ENCODE measurements around the gene VPS51. TPM values are rescaled to one million over a fixed set of nuclear protein-coding genes. Genes with fewer than 3 reads are reported as not detected.

Gene VPS51
- total RNA-seq, 2 donors from 2014 or later: 206 to 360 TPM

DNA sequence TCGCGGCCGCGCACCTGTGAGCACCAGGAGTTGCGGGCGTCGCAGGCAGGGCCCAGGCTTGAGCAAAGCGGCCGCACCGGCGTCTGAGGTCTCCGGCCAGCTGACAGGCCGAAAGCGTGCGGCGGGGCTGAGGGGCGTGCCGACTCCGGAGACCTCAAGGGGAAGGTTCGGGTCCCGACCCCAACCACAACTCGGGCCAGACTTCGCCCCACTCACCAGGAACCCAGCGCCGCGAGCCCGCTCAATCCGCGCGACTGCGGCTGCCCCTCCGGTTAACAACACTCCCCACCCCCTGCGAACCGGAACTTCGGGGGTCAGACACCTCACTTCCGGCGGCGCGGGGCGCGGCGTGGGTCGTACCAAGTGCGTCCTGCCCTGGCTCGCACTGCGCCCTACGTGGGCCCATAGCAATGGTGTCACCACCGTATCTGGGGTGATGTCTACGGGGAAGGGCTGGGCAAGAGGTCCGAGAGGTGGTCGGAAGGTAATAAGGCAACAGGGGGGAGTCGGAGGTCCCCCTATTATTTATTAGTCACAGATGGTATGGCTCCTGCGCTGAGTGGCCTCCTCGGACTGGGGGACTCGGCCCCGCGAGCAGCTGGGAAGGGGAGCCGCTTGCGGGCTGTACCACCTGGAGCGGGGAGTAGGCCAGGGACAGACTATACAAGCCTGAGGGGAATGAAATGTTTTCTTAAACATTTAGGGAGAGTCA is 38.4 kb downstream of the VPS51 start, which contains the start of gene SYVN1:
Gene SYVN1, minus strand, starts transcription at position 280 of the 712 bp plus-strand sequence. CDS start 918 bp downstream, outside the sequence.
- TF ChIP-seq, protein P1, sequence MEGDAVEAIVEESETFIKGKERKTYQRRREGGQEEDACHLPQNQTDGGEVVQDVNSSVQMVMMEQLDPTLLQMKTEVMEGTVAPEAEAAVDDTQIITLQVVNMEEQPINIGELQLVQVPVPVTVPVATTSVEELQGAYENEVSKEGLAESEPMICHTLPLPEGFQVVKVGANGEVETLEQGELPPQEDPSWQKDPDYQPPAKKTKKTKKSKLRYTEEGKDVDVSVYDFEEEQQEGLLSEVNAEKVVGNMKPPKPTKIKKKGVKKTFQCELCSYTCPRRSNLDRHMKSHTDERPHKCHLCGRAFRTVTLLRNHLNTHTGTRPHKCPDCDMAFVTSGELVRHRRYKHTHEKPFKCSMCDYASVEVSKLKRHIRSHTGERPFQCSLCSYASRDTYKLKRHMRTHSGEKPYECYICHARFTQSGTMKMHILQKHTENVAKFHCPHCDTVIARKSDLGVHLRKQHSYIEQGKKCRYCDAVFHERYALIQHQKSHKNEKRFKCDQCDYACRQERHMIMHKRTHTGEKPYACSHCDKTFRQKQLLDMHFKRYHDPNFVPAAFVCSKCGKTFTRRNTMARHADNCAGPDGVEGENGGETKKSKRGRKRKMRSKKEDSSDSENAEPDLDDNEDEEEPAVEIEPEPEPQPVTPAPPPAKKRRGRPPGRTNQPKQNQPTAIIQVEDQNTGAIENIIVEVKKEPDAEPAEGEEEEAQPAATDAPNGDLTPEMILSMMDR (IDR thresholded peaks at IDR 0.05): peak in 1 of 7 experiments; percentile 17
- peak; percentile 96 to 99 (median 98) for TF ChIP-seq POLR2A (IDR thresholded peaks at IDR 0.05)
- 0% methylated on average over 8 to 43 of the region's 60 CpGs for WGBS, 2 donors
- DNase-seq: peak; percentile 92 to 94 (median 94)
- peak within 1 kb of the TSS; percentile 63 to 83 for H3K4me3 ChIP-seq
- no peaks in the 10 kb centered on the region for H3K27me3 ChIP-seq
- intact Hi-C loops (cut with DNase I): loop anchor here (5.0 kb wide), 1 partner anchor 53 kb away; no protein-coding TSS in a partner anchor
- H3K36me3 ChIP-seq (replicated peaks in 1 of 2; ENCODE audit: insufficient read depth in 1 of 2, low read depth in 2 of 2): peaks cover 14 to 27% of the 10 kb centered on the region in 2 donors
- peak; percentile 78 for ATAC-seq
- peaks cover 49% of the 10 kb centered on the region for H3K4me1 ChIP-seq
- H3K27ac ChIP-seq: peak within 1 kb of the TSS; percentile 98 to 100 (median 99)
- no peaks in the 10 kb centered on the region for H3K9me3 ChIP-seq

DNA sequence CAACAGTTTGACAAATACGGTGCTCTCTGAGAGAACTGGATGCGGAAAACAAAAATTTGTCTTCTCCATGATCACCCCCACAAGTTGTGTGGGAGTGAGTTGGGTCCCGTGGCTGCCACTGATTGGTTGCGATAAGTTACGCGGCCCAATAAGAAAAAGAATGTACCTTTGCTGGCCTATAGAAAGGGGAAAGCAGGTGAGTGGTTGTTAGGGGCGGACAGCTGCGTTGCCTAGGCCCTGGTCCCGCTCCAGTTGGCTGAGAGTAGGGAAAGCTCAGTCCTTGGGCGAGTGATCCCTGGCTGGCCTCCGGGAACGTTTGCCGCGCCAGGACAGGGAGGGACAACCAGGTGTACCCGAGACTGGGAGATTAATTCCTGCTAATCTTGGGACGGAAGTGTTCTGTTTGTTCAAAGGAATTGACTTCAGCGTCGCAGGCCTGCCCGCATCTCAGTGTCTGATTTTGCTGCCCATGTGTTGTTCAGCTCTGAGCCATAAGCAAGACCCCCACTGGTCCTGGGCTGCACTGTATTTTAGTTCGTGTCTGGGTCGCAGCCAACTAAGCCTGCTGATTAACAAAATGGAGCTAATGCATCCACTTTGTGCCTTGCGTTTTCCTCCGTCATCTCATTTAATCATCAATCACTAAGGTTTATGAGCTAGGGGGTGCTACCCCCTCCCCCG is 39.1 kb downstream of the VPS51 start:
- ATAC-seq: peak; percentile 89
- 1% methylated on average over 23 to 24 of the region's 24 CpGs for WGBS, 2 donors
- peak; percentile 98 to 99 (median 99) for DNase-seq

DNA sequence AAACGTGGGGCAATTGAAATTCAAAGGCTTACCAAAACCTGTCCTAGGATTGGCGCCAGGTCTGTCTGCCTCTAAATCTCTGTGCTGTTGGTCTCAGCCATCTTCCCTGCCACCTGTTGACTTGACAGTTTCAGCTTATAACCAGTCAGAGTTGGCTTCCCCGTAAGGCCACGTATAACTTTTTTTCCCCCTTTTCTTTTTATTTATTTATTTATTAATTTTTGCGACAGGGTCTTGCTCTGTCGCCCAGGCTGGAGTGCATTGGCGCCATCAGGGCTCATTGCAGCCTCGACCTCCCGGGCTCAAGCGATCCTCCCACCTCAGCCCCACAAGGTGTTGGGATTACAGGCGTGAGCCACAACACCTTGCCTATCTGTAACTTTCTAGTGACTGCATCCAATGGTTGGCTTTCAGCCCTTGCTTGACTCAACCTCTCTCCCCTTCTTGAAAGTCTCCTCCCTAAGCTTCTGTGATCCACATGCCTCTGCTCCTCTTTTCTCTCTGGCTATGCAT is 39.7 kb downstream of the VPS51 start:
- TF ChIP-seq, protein P1 (IDR thresholded peaks at IDR 0.05): no peak
- no peak for TF ChIP-seq POLR2A (IDR thresholded peaks at IDR 0.05)
- Histone ChIP-seq H3K36me3 (replicated peaks in 1 of 2; ENCODE audit: insufficient read depth in 1 of 2, low read depth in 2 of 2) (peaks cover 1 to 16% of the 10 kb centered on the region in 2 donors), H3K4me1 (peaks cover 47% of the 10 kb centered on the region), H3K27me3 (no peaks in the 10 kb centered on the region), H3K4me3 (no peak overlapping the region), H3K9me3 (no peaks in the 10 kb centered on the region), H3K27ac (peak overlapping the region; percentile 98 to 100 (median 99))
- peak in 1 of 4 donors; percentile 5 for DNase-seq
- intact Hi-C loops (cut with DNase I): no loop called here
- ATAC-seq: no peak
- 36 to 39% methylated on average over 11 of the region's 11 CpGs for WGBS, 2 donors

More for the DNA sequence above, 39.1 kb downstream of the VPS51 start:
- intact Hi-C loops (cut with DNase I): loop anchor here (5.0 kb wide), 1 partner anchor 52 kb away; no protein-coding TSS in a partner anchor
- H3K27me3 ChIP-seq: no peaks in the 10 kb centered on the region
- H3K9me3 ChIP-seq: no peaks in the 10 kb centered on the region
- peak overlapping the region; percentile 98 to 100 (median 99) for H3K27ac ChIP-seq
- peak in 1 of 3 donors; percentile 39 for TF ChIP-seq POLR2A (IDR thresholded peaks at IDR 0.05)
- TF ChIP-seq, protein P1 (IDR thresholded peaks at IDR 0.05): peak in 1 of 7 experiments; percentile 15
- peaks cover 7 to 20% of the 10 kb centered on the region in 2 donors for H3K36me3 ChIP-seq (replicated peaks in 1 of 2; ENCODE audit: insufficient read depth in 1 of 2, low read depth in 2 of 2)
- H3K4me1 ChIP-seq: peaks cover 49% of the 10 kb centered on the region
- H3K4me3 ChIP-seq: peak overlapping the region; percentile 63 to 83

DNA sequence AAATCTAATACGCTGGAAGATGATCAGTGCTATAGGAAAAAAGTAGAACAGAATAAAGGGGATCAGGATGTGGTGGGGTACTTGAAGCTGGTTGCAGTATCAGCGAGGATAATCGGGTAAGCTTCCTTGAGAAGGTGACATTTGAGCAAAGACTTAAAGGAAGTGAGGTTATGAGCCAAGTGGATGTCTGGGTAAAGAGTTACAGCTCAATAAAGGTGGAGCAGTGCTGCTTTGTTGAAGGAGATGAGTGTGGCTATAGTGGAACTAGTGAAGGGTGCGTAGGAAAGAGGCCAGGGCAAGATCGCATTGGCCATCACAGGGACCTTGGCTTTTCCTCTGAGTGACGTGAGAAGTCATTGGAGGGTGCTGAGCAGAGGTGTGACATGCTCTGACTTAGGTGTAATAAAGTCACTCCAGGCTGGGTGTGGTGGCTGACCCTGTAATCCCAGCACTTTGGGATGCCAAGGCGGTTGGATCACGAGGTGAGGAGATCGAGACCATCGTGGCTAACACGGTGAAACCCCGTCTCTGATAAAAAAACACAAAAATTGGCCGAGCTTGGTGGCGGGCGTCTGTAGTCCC is 40.6 kb downstream of the VPS51 start:
- 90 to 93% methylated on average over 15 of the region's 15 CpGs for WGBS, 2 donors
- peak overlapping the region in 3 of 4 donors; percentile 98 to 100 (median 99) for H3K27ac ChIP-seq
- H3K4me1 ChIP-seq: peaks cover 38% of the 10 kb centered on the region
- DNase-seq (no peak), ATAC-seq (no peak)
- no peaks in the 10 kb centered on the region for H3K9me3 ChIP-seq
- TF ChIP-seq, protein P1 (IDR thresholded peaks at IDR 0.05): no peak
- no peak for TF ChIP-seq POLR2A (IDR thresholded peaks at IDR 0.05)
- no peaks in the 10 kb centered on the region for H3K27me3 ChIP-seq
- peaks cover 0 to 8% of the 10 kb centered on the region in 2 donors for H3K36me3 ChIP-seq (replicated peaks in 1 of 2; ENCODE audit: insufficient read depth in 1 of 2, low read depth in 2 of 2)
- intact Hi-C loops (cut with DNase I): no loop called here
- H3K4me3 ChIP-seq: no peak overlapping the region
